ENCODE results near the gene NACAD. TPM values are rescaled to one million over a fixed set of nuclear protein-coding genes. Genes with fewer than 3 reads are reported as not detected.

The NACAD gene
- total RNA-seq, 2 donors from 2014 or later = 5.9 to 9.0 TPM

- Histone ChIP-seq H3K4me1 (peaks cover 0 to 9% of the 10 kb centered on the region in 2 donors), H3K36me3 (peaks cover 17% of the 10 kb centered on the region), H3K27me3 (no peaks in the 10 kb centered on the region), H3K4me3 (no peak overlapping the region), H3K27ac (no peak overlapping the region), H3K9me3 (no peaks in the 10 kb centered on the region)
- DNase-seq (ENCODE audit: low spot score) = no peak
- TF ChIP-seq CTCF (IDR thresholded peaks at IDR 0.05) = no peak
Measured at GRCh38 chr7:45080958-45081669, 7.7 kb downstream of the NACAD start.

- Histone ChIP-seq H3K36me3 (peaks cover 24% of the 10 kb centered on the region), H3K4me1 (peaks cover 0 to 9% of the 10 kb centered on the region in 2 donors), H3K9me3 (no peaks in the 10 kb centered on the region), H3K27ac (no peak overlapping the region), H3K27me3 (no peaks in the 10 kb centered on the region), H3K4me3 (no peak overlapping the region)
- DNase-seq (ENCODE audit: low spot score) = no peak
- no peak for TF ChIP-seq CTCF (IDR thresholded peaks at IDR 0.05)
Measured at GRCh38 chr7:45080265-45080957, 8.4 kb downstream of the NACAD start.

- no peak for DNase-seq (ENCODE audit: low spot score)
- no peak for TF ChIP-seq CTCF (IDR thresholded peaks at IDR 0.05)
- Histone ChIP-seq H3K27ac (no peak overlapping the region), H3K4me3 (no peak overlapping the region), H3K9me3 (no peaks in the 10 kb centered on the region), H3K27me3 (no peaks in the 10 kb centered on the region), H3K4me1 (peaks cover 0 to 9% of the 10 kb centered on the region in 2 donors), H3K36me3 (peaks cover 46% of the 10 kb centered on the region)
Measured at GRCh38 chr7:45078125-45078681, 10.6 kb downstream of the NACAD start.

GRCh38 chr7:45077579-45077978, 11.2 kb downstream of the NACAD start:
- no peak overlapping the region for H3K4me3 ChIP-seq
- H3K4me1 ChIP-seq = peaks cover 0 to 8% of the 10 kb centered on the region in 2 donors
- no peaks in the 10 kb centered on the region for H3K9me3 ChIP-seq
- peaks cover 52% of the 10 kb centered on the region for H3K36me3 ChIP-seq
- no peak overlapping the region for H3K27ac ChIP-seq
- no peak for DNase-seq (ENCODE audit: low spot score)
- no peaks in the 10 kb centered on the region for H3K27me3 ChIP-seq
- no peak for TF ChIP-seq CTCF (IDR thresholded peaks at IDR 0.05)

GRCh38 chr7:45076946-45077345, 11.8 kb downstream of the NACAD start:
- no peak overlapping the region for H3K27ac ChIP-seq
- no peak for DNase-seq (ENCODE audit: low spot score)
- no peak overlapping the region for H3K4me3 ChIP-seq
- peaks cover 58% of the 10 kb centered on the region for H3K36me3 ChIP-seq
- no peak for TF ChIP-seq CTCF (IDR thresholded peaks at IDR 0.05)
- no peaks in the 10 kb centered on the region for H3K9me3 ChIP-seq
- H3K4me1 ChIP-seq = peaks cover 0 to 2% of the 10 kb centered on the region in 2 donors
- H3K27me3 ChIP-seq = no peaks in the 10 kb centered on the region

Measured in right atrium auricular region (tissue), 2 donors.